Omental fat pad (tissue), 4 donors: ENCODE measurements around the gene PGLYRP3. TPM values are rescaled to one million over a fixed set of nuclear protein-coding genes. Genes with fewer than 3 reads are reported as not detected.

ENCODE experiments used
- ATAC-seq: fragments of 150-250 bp; one replicate; pipeline ENCODE4 v1.9.1; 2016; ENCODE audit warnings: mild to moderate bottlenecking, moderate library complexity; ENCODE audit not compliant: low FRiP score
- DNase-seq: peaks from one replicate; pipeline ENCODE4 v3.0.0-alpha.2; 2019; ENCODE audit warnings: low spot score
- CTCF ChIP-seq, 3 donors: fragments of 450-650 bp; IDR thresholded peaks; one replicate each; pipeline ENCODE4 v1.5.1; 2016 to 2017; ENCODE audit warnings: antibody characterized with exemption in 3 of 3, mild to moderate bottlenecking in 3 of 3, moderate library complexity in 2 of 3
- total RNA-seq, 4 donors: library from RNA; depleted of rRNA; stranded (reverse); fragments of >200 nt; gene quantifications; one replicate each; pipeline ENCODE4 v1.1.0, GENCODE V29; 2016

PGLYRP3 gene, protein sequence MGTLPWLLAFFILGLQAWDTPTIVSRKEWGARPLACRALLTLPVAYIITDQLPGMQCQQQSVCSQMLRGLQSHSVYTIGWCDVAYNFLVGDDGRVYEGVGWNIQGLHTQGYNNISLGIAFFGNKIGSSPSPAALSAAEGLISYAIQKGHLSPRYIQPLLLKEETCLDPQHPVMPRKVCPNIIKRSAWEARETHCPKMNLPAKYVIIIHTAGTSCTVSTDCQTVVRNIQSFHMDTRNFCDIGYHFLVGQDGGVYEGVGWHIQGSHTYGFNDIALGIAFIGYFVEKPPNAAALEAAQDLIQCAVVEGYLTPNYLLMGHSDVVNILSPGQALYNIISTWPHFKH
- total RNA-seq = not detected

GRCh38 chr1:153312570-153313186 lies at the start of gene PGLYRP3:
PGLYRP3 (minus strand) TSS chr1:153312952; CDS start chr1:153310665, 2,287 bp downstream.
- no peak for ATAC-seq
- no peak for DNase-seq
- no peak for TF ChIP-seq CTCF (IDR thresholded peaks at IDR 0.05)

GRCh38 chr1:153362187-153362775 lies 49.5 kb upstream of the PGLYRP3 start:
- no peak for ATAC-seq
- no peak for TF ChIP-seq CTCF (IDR thresholded peaks at IDR 0.05)

DNA sequence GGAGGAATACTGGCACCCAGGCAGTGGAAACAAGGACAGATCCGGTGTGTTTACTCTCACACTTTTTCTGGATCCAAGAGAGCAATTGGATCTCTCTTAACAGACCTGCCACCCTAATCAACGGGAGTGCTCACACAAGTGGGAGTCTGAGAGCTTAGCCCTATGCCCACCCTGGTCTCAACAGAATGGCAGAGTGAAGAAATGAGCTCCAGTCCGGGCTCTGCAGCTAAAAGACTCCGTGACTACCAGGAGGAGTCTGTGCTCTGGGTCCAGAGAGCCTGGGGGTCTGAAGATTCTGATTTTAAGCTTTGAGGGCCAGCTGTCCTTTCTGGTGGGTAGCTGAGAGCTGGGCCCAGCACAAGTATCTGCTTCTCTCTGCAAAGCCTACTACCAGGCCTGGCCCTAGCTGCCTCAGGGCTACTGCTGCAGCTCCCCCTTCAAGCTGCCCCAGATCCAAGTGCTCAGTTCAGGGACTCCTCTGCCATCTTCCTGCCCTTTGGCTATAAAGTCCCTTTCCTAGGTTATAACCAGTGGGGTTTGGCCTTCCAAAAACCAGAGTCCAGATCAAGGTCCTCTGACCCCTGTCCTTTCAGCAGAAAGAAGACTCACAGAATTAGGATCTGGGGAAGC lies 48.8 kb upstream of the PGLYRP3 start:
- TF ChIP-seq CTCF (IDR thresholded peaks at IDR 0.05) = no peak
- ATAC-seq = no peak

More at GRCh38 chr1:153362187-153362775, 49.5 kb upstream of the PGLYRP3 start:
- DNase-seq = no peak

GRCh38 chr1:153360592-153361479 lies 48.1 kb upstream of the PGLYRP3 start:
- DNase-seq = no peak
- no peak for ATAC-seq
- no peak for TF ChIP-seq CTCF (IDR thresholded peaks at IDR 0.05)

More for the DNA sequence above, 48.8 kb upstream of the PGLYRP3 start:
- no peak for DNase-seq

DNA sequence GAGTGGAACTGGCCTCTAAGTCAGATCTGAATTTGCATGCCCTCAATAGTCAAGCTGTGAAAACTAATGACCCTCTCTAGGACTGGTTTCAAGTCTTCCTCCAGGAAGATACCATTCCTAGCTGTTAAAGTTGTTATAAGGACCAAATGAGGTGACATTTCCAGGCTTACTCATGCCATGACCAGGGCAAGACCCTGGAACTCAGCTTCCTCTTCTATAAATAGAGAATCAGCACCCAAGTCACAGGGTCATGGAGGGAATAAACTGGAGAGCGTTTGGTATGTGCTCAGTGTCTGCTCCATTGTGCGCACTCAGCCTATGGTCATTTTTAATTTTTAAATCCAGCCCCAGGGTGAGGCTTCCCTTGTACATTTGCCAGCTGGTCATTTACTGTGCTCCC lies 47.4 kb upstream of the PGLYRP3 start:
- no peak for DNase-seq
- ATAC-seq = no peak
- no peak for TF ChIP-seq CTCF (IDR thresholded peaks at IDR 0.05)

DNA sequence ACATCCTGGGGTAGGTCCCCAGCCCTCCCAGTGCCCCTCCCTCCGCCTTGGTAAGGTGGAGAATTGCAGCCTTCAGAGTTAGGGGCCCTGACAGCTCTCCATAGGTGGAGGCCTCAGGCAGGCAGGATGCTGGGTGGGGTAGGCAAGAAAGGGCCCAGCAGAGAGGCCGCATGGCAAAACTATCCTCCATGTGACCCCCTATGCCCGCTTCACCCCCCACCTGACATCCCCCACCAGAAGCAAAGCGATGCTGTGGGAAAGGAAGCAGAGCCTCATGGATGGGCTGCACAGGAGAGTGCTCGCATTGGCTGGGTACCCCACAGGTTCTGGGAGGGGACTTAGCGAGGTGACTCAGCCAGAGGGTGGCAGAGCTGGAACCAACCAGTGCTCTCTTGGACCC lies 46.5 kb upstream of the PGLYRP3 start:
- TF ChIP-seq CTCF (IDR thresholded peaks at IDR 0.05) = no peak
- DNase-seq (no peak), ATAC-seq (no peak)
